HEK293 (cell line): ENCODE data around the gene ZBTB20.

Experiments
- CTCF ChIA-PET: fragments of 350-600 bp; formaldehyde crosslinking; extraction: SDS; loops from one replicate; lab custom pipeline; 2021; ENCODE audit warnings: antibody characterized with exemption; lab: Yijun Ruan, JAX
- POLR2A ChIA-PET: fragments of 300-600 bp; formaldehyde crosslinking; extraction: SDS; loops from one replicate; lab custom pipeline; 2020; ENCODE audit warnings: antibody characterized with exemption, inconsistent platforms; lab: Yijun Ruan, JAX
- H3K27ac ChIP-seq: fragments of 200-500 bp; sonication (Bioruptor generic); 2 replicates; pipeline ENCODE4 v1.5.1; 2014; ENCODE audit warnings: low read depth, low read length, control low read depth, inconsistent platforms; ENCODE audit errors: extremely low read depth
- H3K36me3 ChIP-seq, 2 experiments: fragments of 200-500 bp in 1 of 2; sonication (Bioruptor generic) in 1 of 2; 1 replicate in 1 of 2; 2 replicates in 1 of 2; pipeline ENCODE4 v1.5.1; 2014 to 2017; ENCODE audit warnings: inconsistent platforms in 2 of 2, low read length in 2 of 2; ENCODE audit not compliant: control insufficient read depth in 2 of 2, insufficient read depth in 1 of 2
- H3K4me1 ChIP-seq: fragments of 200-500 bp; sonication (Bioruptor generic); 2 replicates; pipeline ENCODE4 v1.5.1; 2014; ENCODE audit warnings: mild to moderate bottlenecking, low read length, inconsistent platforms; ENCODE audit not compliant: control insufficient read depth, insufficient read depth
- H3K4me3 ChIP-seq: 2 replicates; pipeline ENCODE4 v1.5.1; 2011; ENCODE audit warnings: low read depth, mild to moderate bottlenecking, control low read depth, low read length, moderate library complexity
- H3K9me3 ChIP-seq: fragments of 200-500 bp; sonication (Bioruptor generic); 2 replicates; pipeline ENCODE4 v1.5.1; 2014; ENCODE audit warnings: low read depth, low read length, inconsistent platforms; ENCODE audit not compliant: control insufficient read depth, insufficient read depth
- ATF2 ChIP-seq: fragments of 450-650 bp; formaldehyde crosslinking; IDR thresholded peaks from 2 replicates; pipeline ENCODE4 v1.5.1; 2016; ENCODE audit warnings: missing biosample characterization, missing genetic modification characterization, low read depth
- GLI4 ChIP-seq: fragments of 450-650 bp; formaldehyde crosslinking; IDR thresholded peaks from 2 replicates; pipeline ENCODE4 v1.5.1; 2016; ENCODE audit warnings: missing biosample characterization, missing genetic modification characterization
- KLF1 ChIP-seq: fragments of 450-650 bp; formaldehyde crosslinking; IDR thresholded peaks from 2 replicates; pipeline ENCODE4 v1.5.1; 2016; ENCODE audit warnings: missing biosample characterization, missing genetic modification characterization
- KLF7 ChIP-seq: fragments of 450-650 bp; formaldehyde crosslinking; IDR thresholded peaks from 2 replicates; pipeline ENCODE4 v1.5.1; 2016; ENCODE audit warnings: missing biosample characterization, missing genetic modification characterization, borderline replicate concordance
- KLF9 ChIP-seq: fragments of 450-650 bp; formaldehyde crosslinking; IDR thresholded peaks from 2 replicates; pipeline ENCODE4 v1.5.1; 2016; ENCODE audit warnings: missing biosample characterization, missing genetic modification characterization, low read depth
- MEIS1 ChIP-seq: sonication (generic); formaldehyde crosslinking; IDR thresholded peaks from 2 replicates; pipeline ENCODE4 v1.8.1; 2022; ENCODE audit warnings: missing genetic modification reagents, mild to moderate bottlenecking, borderline replicate concordance
- PRDM4 ChIP-seq: fragments of 450-650 bp; formaldehyde crosslinking; IDR thresholded peaks from 2 replicates; pipeline ENCODE4 v1.5.1; 2017; ENCODE audit warnings: missing biosample characterization, missing genetic modification characterization
- SALL2 ChIP-seq: fragments of 450-650 bp; formaldehyde crosslinking; IDR thresholded peaks from 2 replicates; pipeline ENCODE4 v1.5.0; 2017; ENCODE audit warnings: missing biosample characterization, mild to moderate bottlenecking, missing genetic modification characterization, borderline replicate concordance
- SETDB1 ChIP-seq: IDR thresholded peaks from one replicate; pipeline ENCODE4 v1.6.1; 2017; ENCODE audit warnings: mild to moderate bottlenecking, low read length, moderate library complexity, mixed read lengths; ENCODE audit not compliant: insufficient read length
- SP3 ChIP-seq: fragments of 450-650 bp; formaldehyde crosslinking; IDR thresholded peaks from 2 replicates; pipeline ENCODE4 v1.5.1; 2016; ENCODE audit warnings: missing biosample characterization, missing genetic modification characterization
- TSHZ1 ChIP-seq: fragments of 450-650 bp; formaldehyde crosslinking; IDR thresholded peaks from 2 replicates; pipeline ENCODE4 v1.5.1; 2016; ENCODE audit warnings: missing biosample characterization, missing genetic modification characterization, borderline replicate concordance
- ZFP3 ChIP-seq: fragments of 450-650 bp; formaldehyde crosslinking; IDR thresholded peaks from 2 replicates; pipeline ENCODE4 v1.5.1; 2016; ENCODE audit warnings: low read depth, missing biosample characterization, missing genetic modification characterization
- ZNF114 ChIP-seq: fragments of 450-650 bp; formaldehyde crosslinking; IDR thresholded peaks from 2 replicates; pipeline ENCODE4 v1.5.0; 2017; ENCODE audit warnings: missing biosample characterization, missing genetic modification characterization
- ZNF121 ChIP-seq: fragments of 450-650 bp; formaldehyde crosslinking; IDR thresholded peaks from 2 replicates; pipeline ENCODE4 v1.5.1; 2016; ENCODE audit warnings: missing biosample characterization, missing genetic modification characterization
- ZNF174 ChIP-seq: fragments of 450-650 bp; formaldehyde crosslinking; IDR thresholded peaks from 2 replicates; pipeline ENCODE4 v1.5.0; 2017; ENCODE audit warnings: missing biosample characterization, mild to moderate bottlenecking, missing genetic modification characterization
- ZNF175 ChIP-seq: fragments of 450-650 bp; formaldehyde crosslinking; IDR thresholded peaks from 2 replicates; pipeline ENCODE4 v1.5.1; 2016; ENCODE audit warnings: missing biosample characterization, missing genetic modification characterization
- ZNF248 ChIP-seq: fragments of 450-650 bp; formaldehyde crosslinking; IDR thresholded peaks from 2 replicates; pipeline ENCODE4 v1.5.1; 2017; ENCODE audit warnings: missing biosample characterization, missing genetic modification characterization
- ZNF366 ChIP-seq: fragments of 450-650 bp; formaldehyde crosslinking; conservative IDR thresholded peaks from 2 replicates; pipeline ENCODE4 v1.5.1; 2016; ENCODE audit warnings: missing biosample characterization, missing genetic modification characterization
- ZNF404 ChIP-seq: fragments of 450-650 bp; formaldehyde crosslinking; IDR thresholded peaks from 2 replicates; pipeline ENCODE4 v1.5.1; 2017; ENCODE audit warnings: missing biosample characterization, missing genetic modification characterization
- ZNF433 ChIP-seq: fragments of 450-650 bp; formaldehyde crosslinking; IDR thresholded peaks from 2 replicates; pipeline ENCODE4 v1.5.1; 2016; ENCODE audit warnings: missing biosample characterization, missing genetic modification characterization, low read depth
- ZNF510 ChIP-seq: fragments of 450-650 bp; formaldehyde crosslinking; IDR thresholded peaks from 2 replicates; pipeline ENCODE4 v1.5.1; 2018; ENCODE audit warnings: mild to moderate bottlenecking, missing genetic modification characterization, missing biosample characterization; ENCODE audit not compliant: insufficient replicate concordance
- ZNF610 ChIP-seq: fragments of 450-650 bp; formaldehyde crosslinking; IDR thresholded peaks from 2 replicates; pipeline ENCODE4 v1.5.1; 2016; ENCODE audit warnings: missing biosample characterization, missing genetic modification characterization, borderline replicate concordance
- ZNF624 ChIP-seq: fragments of 450-650 bp; formaldehyde crosslinking; IDR thresholded peaks from 2 replicates; pipeline ENCODE4 v1.5.1; 2017; ENCODE audit warnings: missing biosample characterization, missing genetic modification characterization
- ZNF654 ChIP-seq: fragments of 450-650 bp; formaldehyde crosslinking; IDR thresholded peaks from 2 replicates; pipeline ENCODE4 v1.5.1; 2016; ENCODE audit warnings: low read depth, missing biosample characterization, missing genetic modification characterization
- ZNF660 ChIP-seq: fragments of 450-650 bp; IDR thresholded peaks from 2 replicates; pipeline ENCODE4 v1.5.1; 2018; ENCODE audit warnings: missing biosample characterization, mild to moderate bottlenecking, missing genetic modification characterization
- ZNF664 ChIP-seq: fragments of 450-650 bp; formaldehyde crosslinking; IDR thresholded peaks from 2 replicates; pipeline ENCODE4 v1.5.1; 2016; ENCODE audit warnings: missing biosample characterization, missing genetic modification characterization
- ZNF704 ChIP-seq: fragments of 450-650 bp; formaldehyde crosslinking; IDR thresholded peaks from 2 replicates; pipeline ENCODE4 v1.5.1; 2016; ENCODE audit warnings: missing biosample characterization, missing genetic modification characterization
- ZSCAN30 ChIP-seq: fragments of 450-650 bp; IDR thresholded peaks from 2 replicates; pipeline ENCODE4 v1.5.1; 2018; ENCODE audit warnings: missing biosample characterization, mild to moderate bottlenecking, missing genetic modification characterization, moderate library complexity

Gene ZBTB20

GRCh38 chr3:114962189-114962588, 184.9 kb downstream of the ZBTB20 start (continued):
- TF ChIP-seq TSHZ1 (tag by site-specific recombination), result no peak

GRCh38 chr3:114958930-114959329, 188.2 kb downstream of the ZBTB20 start:
- TF ChIP-seq SALL2, result no peak
- TF ChIP-seq MEIS1 (CRISPR knock-in tag), result no peak
- no peak for TF ChIP-seq ZNF404 (tag by site-specific recombination)
- no peak for TF ChIP-seq GLI4 (tag by site-specific recombination)
- TF ChIP-seq ZNF366 (tag by site-specific recombination), result no peak
- TF ChIP-seq ZNF654, result no peak
- no peak for TF ChIP-seq ZFP3 (tag by site-specific recombination)
- TF ChIP-seq ZNF121 (tag by site-specific recombination), result no peak
- TF ChIP-seq ATF2 (tag by site-specific recombination), result no peak
- TF ChIP-seq KLF7 (tag by site-specific recombination), result no peak
- TF ChIP-seq ZNF660, result no peak
- no peak for TF ChIP-seq ZNF664 (tag by site-specific recombination)
- no peak for TF ChIP-seq ZNF510 (tag by site-specific recombination)
- CTCF ChIA-PET, result no interaction called here
- H3K27ac ChIP-seq, result no peak overlapping the region
- no peaks in the 10 kb centered on the region for H3K9me3 ChIP-seq
- no peaks in the 10 kb centered on the region for H3K4me1 ChIP-seq
- POLR2A ChIA-PET, result no interaction called here
- H3K4me3 ChIP-seq, result no peak overlapping the region
- no peaks in the 10 kb centered on the region for H3K36me3 ChIP-seq

- ChIA-PET POLR2A (no interaction called here), CTCF (no interaction called here)
- Histone ChIP-seq H3K36me3 (no peaks in the 10 kb centered on the region), H3K4me3 (no peak overlapping the region), H3K4me1 (no peaks in the 10 kb centered on the region), H3K9me3 (no peaks in the 10 kb centered on the region), H3K27ac (no peak overlapping the region)
- TF ChIP-seq SP3 (tag by site-specific recombination) (no peak), ZNF121 (tag by site-specific recombination) (no peak), ZNF610 (tag by site-specific recombination) (no peak), ZNF174 (no peak), ZNF248 (tag by site-specific recombination) (no peak), PRDM4 (tag by site-specific recombination) (no peak), SETDB1 (no peak), ZNF624 (no peak), ZNF433 (tag by site-specific recombination) (no peak), ZNF175 (tag by site-specific recombination) (no peak), KLF1 (tag by site-specific recombination) (no peak), ZNF704 (tag by site-specific recombination) (no peak), KLF9 (tag by site-specific recombination) (no peak), ZSCAN30 (no peak), ZNF114 (tag by site-specific recombination) (no peak)
These were observed 193.3 kb downstream of the ZBTB20 start for GRCh38 chr3:114953800-114954199.
